LNCAP (cell line): ENCODE results near the gene IL1A.

ENCODE experiments used
- CTCF ChIP-seq: fragments of 450-650 bp; IDR thresholded peaks from 2 replicates; pipeline ENCODE4 v1.5.1; 2017; ENCODE audit warnings: mild to moderate bottlenecking

IL1A gene

GRCh38 chr2:112829961-112830681 lies 45.8 kb upstream of the IL1A start:
- no peak for TF ChIP-seq CTCF

DNA sequence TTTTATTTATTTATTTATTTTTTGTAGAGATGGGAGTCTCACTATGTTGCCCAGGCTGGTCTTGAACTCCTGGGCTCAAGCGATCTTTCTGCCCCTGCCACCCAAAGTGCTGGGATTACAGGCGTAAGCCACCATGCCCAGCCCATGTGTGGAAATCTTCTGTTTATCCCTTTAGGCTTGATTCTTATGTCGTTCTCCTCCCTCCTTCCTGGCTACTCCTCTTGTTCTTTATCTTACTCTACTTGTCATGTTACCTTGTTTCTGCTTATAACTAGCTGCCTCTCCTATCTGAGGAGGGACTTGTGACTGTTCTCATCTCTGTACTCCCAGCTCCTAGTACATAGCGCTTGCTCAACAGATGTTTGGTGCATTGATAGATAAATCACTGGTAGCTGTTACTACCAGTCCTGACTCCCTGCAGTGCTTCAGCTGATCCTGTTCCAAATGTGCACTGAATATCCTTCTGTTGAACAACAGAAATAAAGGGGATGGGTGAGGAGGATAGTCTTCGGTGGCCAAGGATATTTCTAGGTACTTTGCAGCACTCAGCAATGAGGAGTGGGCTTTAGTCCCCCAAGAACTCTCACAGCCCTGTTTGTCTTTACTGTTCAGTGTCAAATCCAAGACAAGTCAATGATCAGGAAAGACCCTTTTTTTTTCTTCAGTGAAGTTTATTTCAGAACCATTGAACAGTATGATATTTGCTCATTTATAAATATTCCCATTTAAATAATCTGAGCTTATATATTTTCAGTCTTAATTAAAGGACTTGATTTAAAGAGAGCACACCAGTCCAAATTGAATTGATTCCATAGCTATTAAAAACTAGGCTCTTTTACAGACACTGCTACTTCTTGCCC lies 45.0 kb upstream of the IL1A start:
- no peak for TF ChIP-seq CTCF

DNA sequence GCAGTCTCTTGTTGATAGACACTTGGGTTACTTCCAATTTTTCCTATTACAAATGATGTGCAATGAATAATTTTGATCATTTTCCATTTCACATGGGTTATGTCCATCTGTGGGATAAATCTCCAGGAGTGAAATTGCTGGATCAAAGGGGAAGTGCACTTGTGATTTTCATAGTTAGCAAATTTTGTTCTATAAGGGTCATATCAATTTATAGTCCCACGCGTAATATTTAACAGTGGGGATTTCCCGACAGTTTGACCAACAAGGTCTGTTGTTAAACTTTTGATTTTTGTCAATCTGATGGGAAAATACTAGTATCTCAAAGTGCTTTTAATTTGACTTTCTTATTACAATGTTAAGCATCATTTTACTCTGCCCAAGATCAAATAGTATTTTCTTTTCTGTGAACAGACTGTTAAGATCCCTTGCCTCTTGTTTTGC lies 44.0 kb upstream of the IL1A start:
- no peak for TF ChIP-seq CTCF

GRCh38 chr2:112827604-112828185 lies 43.4 kb upstream of the IL1A start:
- no peak for TF ChIP-seq CTCF

GRCh38 chr2:112827009-112827408 lies 42.7 kb upstream of the IL1A start:
- TF ChIP-seq CTCF, result no peak

- TF ChIP-seq CTCF, result no peak
Observed at GRCh38 chr2:112825706-112826105, 41.4 kb upstream of the IL1A start.

DNA sequence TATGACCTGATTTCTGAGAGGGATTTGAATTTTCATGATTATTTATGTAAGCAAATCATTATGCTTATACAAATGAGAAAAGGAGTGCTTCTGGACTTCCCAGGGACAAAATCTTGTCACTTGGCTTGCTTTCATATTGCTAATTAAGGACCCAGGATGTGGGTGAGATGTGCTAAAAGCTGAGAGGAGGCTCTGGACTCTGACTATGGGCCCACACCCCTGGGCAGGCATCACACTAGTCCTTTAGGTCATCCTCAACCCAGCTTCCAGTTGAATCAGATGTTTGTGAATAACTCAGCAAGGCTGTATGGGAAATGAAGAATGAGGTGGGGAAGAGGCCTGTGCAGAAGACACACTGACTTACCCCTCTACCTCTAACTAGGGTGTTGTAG lies 40.4 kb upstream of the IL1A start:
- no peak for TF ChIP-seq CTCF
